Thymus (tissue), 11 donors: ENCODE data around the gene HMOX2. TPM values are rescaled to one million over a fixed set of nuclear protein-coding genes. Genes with fewer than 3 reads are reported as not detected.

Source experiments
- DNase-seq, 9 donors: peaks; one replicate each; pipeline ENCODE4 v3.0.0-alpha.2; 2013; ENCODE audit warnings: low spot score in 9 of 9, low read depth in 6 of 9, missing footprints in 1 of 9
- H3K27ac ChIP-seq, 2 donors: one replicate each; pipeline ENCODE4 v1.5.1; 2013; ENCODE audit warnings: control low read depth in 1 of 2, low read depth in 1 of 2, low read length in 1 of 2, mild to moderate bottlenecking in 1 of 2, moderate library complexity in 1 of 2
- H3K27me3 ChIP-seq, 2 donors: one replicate each; pipeline ENCODE4 v1.5.1; 2013; ENCODE audit warnings: low read length in 1 of 2; ENCODE audit not compliant: control insufficient read depth in 2 of 2, insufficient read depth in 1 of 2
- H3K36me3 ChIP-seq, 2 donors: one replicate each; pipeline ENCODE4 v1.5.1; 2013; ENCODE audit warnings: low read length in 1 of 2, mild to moderate bottlenecking in 1 of 2, moderate library complexity in 1 of 2; ENCODE audit not compliant: control insufficient read depth in 2 of 2, insufficient read depth in 2 of 2
- H3K4me1 ChIP-seq, 2 donors: one replicate each; pipeline ENCODE4 v1.5.1; 2013; ENCODE audit warnings: low read length in 2 of 2; ENCODE audit not compliant: control insufficient read depth in 2 of 2, insufficient read depth in 2 of 2
- H3K4me3 ChIP-seq, 2 donors: one replicate each; pipeline ENCODE4 v1.5.1; 2013; ENCODE audit warnings: low read length in 2 of 2, control low read depth in 1 of 2, mild to moderate bottlenecking in 1 of 2
- H3K9me3 ChIP-seq, 2 donors: one replicate each; pipeline ENCODE4 v1.5.1; 2013; ENCODE audit warnings: low read length in 1 of 2, mild to moderate bottlenecking in 1 of 2; ENCODE audit not compliant: control insufficient read depth in 2 of 2, insufficient read depth in 1 of 2
- WGBS: extraction: QIAGEN DNeasy Blood & Tissue Kit; methylation state at CpG from one replicate; pipeline ENCODE4 v1.1.7; 2013; 5-methylcytosine and 5-hydroxymethylcytosine counted together
- polyA plus RNA-seq: library from polyadenylated mRNA; stranded (reverse); fragments of 200-250 nt; gene quantifications from one replicate; pipeline ENCODE4 v1.2.3, GENCODE V29; 2013
- total RNA-seq: library from RNA; stranded (reverse); fragments of 120-200 nt; gene quantifications from one replicate; pipeline ENCODE4 v1.2.4, GENCODE V29; 2013
- donor health status: healthy.

Gene HMOX2
- total and polyA plus RNA-seq, 2 donors = 38.3 to 54.0 TPM

DNA sequence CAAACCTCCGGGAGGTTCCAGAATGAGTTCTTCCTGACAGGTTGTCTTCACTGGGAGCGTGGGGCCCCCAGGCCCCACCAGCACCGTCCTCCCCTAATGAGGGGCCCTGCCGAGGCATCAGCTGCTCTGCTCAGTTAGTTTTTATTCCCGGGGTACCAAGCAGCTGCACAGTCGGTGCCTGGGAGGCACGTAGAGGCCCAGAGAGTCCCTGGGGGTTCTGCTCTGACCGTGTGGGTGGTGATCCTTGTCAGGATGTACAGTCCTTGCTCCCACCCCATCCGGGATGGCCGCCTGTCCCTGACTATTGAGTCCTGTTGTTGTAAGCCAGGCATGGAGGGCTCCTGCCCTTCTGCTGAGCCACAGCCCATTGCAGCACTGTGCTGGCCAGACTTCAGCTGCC, 20.2 kb upstream of the HMOX2 start:
- peaks cover 55% of the 10 kb centered on the region in 2 donors for H3K36me3 ChIP-seq
- 90% methylated on average over 10 of the region's 10 CpGs for WGBS
- H3K4me1 ChIP-seq = no peaks in the 10 kb centered on the region
- H3K4me3 ChIP-seq = no peak overlapping the region
- H3K9me3 ChIP-seq = no peaks in the 10 kb centered on the region
- H3K27ac ChIP-seq = no peak overlapping the region
- H3K27me3 ChIP-seq = no peaks in the 10 kb centered on the region
- no peak for DNase-seq

DNA sequence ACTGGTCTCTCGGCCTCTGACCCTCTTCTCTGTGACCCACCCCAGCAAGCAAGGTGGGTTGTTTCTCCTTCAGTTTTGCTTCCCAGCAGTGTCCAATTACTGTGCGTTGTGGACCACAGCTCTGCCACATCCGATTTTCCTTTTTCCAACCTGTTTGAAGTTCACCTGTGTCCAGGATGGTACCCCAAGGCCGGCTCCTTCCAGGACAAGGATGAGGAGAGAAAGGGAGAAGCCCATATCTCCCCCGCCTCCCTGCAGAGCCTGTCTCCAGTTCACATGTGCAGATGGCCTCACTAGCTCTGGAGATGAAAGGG, 15.3 kb upstream of the HMOX2 start:
- no peak overlapping the region for H3K4me3 ChIP-seq
- H3K4me1 ChIP-seq = no peaks in the 10 kb centered on the region
- DNase-seq = no peak
- 95% methylated on average over 5 of the region's 5 CpGs for WGBS
- H3K36me3 ChIP-seq = peaks cover 43 to 57% of the 10 kb centered on the region in 2 donors
- no peak overlapping the region for H3K27ac ChIP-seq
- no peaks in the 10 kb centered on the region for H3K9me3 ChIP-seq
- no peaks in the 10 kb centered on the region for H3K27me3 ChIP-seq

GRCh38 chr16:4461250-4462085, 14.7 kb upstream of the HMOX2 start:
- no peaks in the 10 kb centered on the region for H3K27me3 ChIP-seq
- H3K36me3 ChIP-seq = peaks cover 43 to 59% of the 10 kb centered on the region in 2 donors
- no peak overlapping the region for H3K4me3 ChIP-seq
- WGBS = 96% methylated on average over 27 of the region's 27 CpGs
- H3K27ac ChIP-seq = no peak overlapping the region
- DNase-seq = no peak
- H3K9me3 ChIP-seq = no peaks in the 10 kb centered on the region
- H3K4me1 ChIP-seq = no peaks in the 10 kb centered on the region

- Histone ChIP-seq H3K27ac (no peak overlapping the region), H3K4me1 (no peaks in the 10 kb centered on the region), H3K36me3 (peaks cover 46 to 69% of the 10 kb centered on the region in 2 donors), H3K27me3 (no peaks in the 10 kb centered on the region), H3K4me3 (no peak overlapping the region), H3K9me3 (no peaks in the 10 kb centered on the region)
- 95% methylated on average over 22 of the region's 22 CpGs for WGBS
- DNase-seq = no peak
Observed at GRCh38 chr16:4463522-4464163, 12.6 kb upstream of the HMOX2 start.

GRCh38 chr16:4465977-4466779, 10.0 kb upstream of the HMOX2 start:
- 96% methylated on average over 32 of the region's 32 CpGs for WGBS
- no peaks in the 10 kb centered on the region for H3K27me3 ChIP-seq
- peak in 1 of 9 donors; percentile 27 for DNase-seq
- H3K4me1 ChIP-seq = no peaks in the 10 kb centered on the region
- peaks cover 49 to 67% of the 10 kb centered on the region in 2 donors for H3K36me3 ChIP-seq
- H3K27ac ChIP-seq = no peak overlapping the region
- no peaks in the 10 kb centered on the region for H3K9me3 ChIP-seq
- H3K4me3 ChIP-seq = no peak overlapping the region

DNA sequence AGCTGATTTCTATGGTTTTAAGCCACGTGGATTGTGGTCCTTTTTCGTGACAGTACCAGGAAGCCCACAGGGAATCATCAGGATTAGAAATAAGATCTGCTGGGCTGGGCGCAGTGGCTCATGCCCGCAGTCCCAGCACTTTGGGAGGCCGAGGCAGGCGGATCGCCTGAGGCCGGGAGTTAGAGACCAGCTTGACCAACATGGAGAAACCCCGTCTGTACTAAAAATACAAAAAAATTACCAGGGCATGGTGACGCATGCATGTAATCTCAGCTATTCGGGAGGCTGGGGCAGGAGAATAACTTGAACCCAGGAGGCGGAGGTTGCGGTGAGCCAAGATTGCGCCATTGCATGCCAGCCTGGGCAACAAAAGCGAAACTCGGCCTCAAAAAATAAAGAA, 8.3 kb upstream of the HMOX2 start:
- H3K36me3 ChIP-seq = peaks cover 43 to 56% of the 10 kb centered on the region in 2 donors
- WGBS = 98% methylated on average over 16 of the region's 16 CpGs
- no peak overlapping the region for H3K27ac ChIP-seq
- H3K4me3 ChIP-seq = no peak overlapping the region
- DNase-seq = no peak
- H3K4me1 ChIP-seq = no peaks in the 10 kb centered on the region
- H3K9me3 ChIP-seq = no peaks in the 10 kb centered on the region
- no peaks in the 10 kb centered on the region for H3K27me3 ChIP-seq

- peaks cover 35 to 46% of the 10 kb centered on the region in 2 donors for H3K36me3 ChIP-seq
- no peak for DNase-seq
- 96% methylated on average over 10 of the region's 10 CpGs for WGBS
Observed at GRCh38 chr16:4468972-4469371, 7.2 kb upstream of the HMOX2 start.

GRCh38 chr16:4471869-4472268, 4.3 kb upstream of the HMOX2 start:
- H3K36me3 ChIP-seq = peaks cover 16 to 21% of the 10 kb centered on the region in 2 donors
- DNase-seq = no peak
- peaks cover 15 to 25% of the 10 kb centered on the region in 2 donors for H3K4me1 ChIP-seq
- no peaks in the 10 kb centered on the region for H3K27me3 ChIP-seq
- no peak overlapping the region for H3K27ac ChIP-seq
- 97% methylated on average over 5 of the region's 5 CpGs for WGBS
- H3K4me3 ChIP-seq = no peak overlapping the region
- H3K9me3 ChIP-seq = peaks cover 0 to 6% of the 10 kb centered on the region in 2 donors

More at GRCh38 chr16:4468972-4469371, 7.2 kb upstream of the HMOX2 start:
- Histone ChIP-seq H3K27ac (no peak overlapping the region), H3K9me3 (peaks cover 0 to under 1% of the 10 kb centered on the region in 2 donors), H3K4me1 (peaks cover 3 to 5% of the 10 kb centered on the region in 2 donors), H3K4me3 (no peak overlapping the region), H3K27me3 (no peaks in the 10 kb centered on the region)

DNA sequence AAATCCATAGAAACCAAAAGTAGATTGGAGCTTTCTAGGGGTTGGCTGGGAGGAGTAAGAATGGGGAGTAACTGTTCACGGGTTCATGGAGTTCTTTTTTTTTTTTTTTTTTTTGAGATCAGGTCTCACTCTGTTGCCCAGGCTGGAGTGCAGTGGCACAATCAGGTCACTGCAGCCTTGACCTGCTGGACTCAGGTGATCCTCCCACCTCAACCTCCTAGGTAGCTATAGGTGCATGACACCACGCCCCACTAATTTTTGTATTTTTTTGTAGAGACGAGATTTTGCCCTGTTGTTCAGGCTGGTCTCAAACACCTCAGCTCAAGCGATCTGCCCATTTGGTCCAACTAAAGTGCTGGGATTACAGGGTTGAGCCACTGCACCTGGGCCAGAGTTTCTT, 3.3 kb upstream of the HMOX2 start:
- peaks cover 12 to 16% of the 10 kb centered on the region in 2 donors for H3K36me3 ChIP-seq
- H3K27me3 ChIP-seq = no peaks in the 10 kb centered on the region
- WGBS = 84% methylated on average over 4 of the region's 4 CpGs
- DNase-seq = no peak
- no peak overlapping the region for H3K4me3 ChIP-seq
- no peak overlapping the region for H3K27ac ChIP-seq
- H3K4me1 ChIP-seq = peaks cover 18 to 32% of the 10 kb centered on the region in 2 donors
- peaks cover 0 to 6% of the 10 kb centered on the region in 2 donors for H3K9me3 ChIP-seq
